Progenitor cell of endocrine pancreas (in vitro differentiated cells): ENCODE measurements around the gene SH2D7. TPM values are rescaled to one million over a fixed set of nuclear protein-coding genes. Genes with fewer than 3 reads are reported as not detected.

Experiments
- DNase-seq: peaks from one replicate; pipeline ENCODE4 v3.0.0; 2021; ENCODE audit warnings: low spot score; ENCODE audit not compliant: unreplicated experiment
- H3K27ac Mint-ChIP-seq: 2 replicates; pipeline ENCODE4 v1.8.0; 2021; ENCODE audit warnings: mild to moderate bottlenecking, moderate library complexity, mixed read lengths
- H3K27me3 Mint-ChIP-seq: 2 replicates; pipeline ENCODE4 v1.8.0; 2021; ENCODE audit warnings: mixed read lengths
- H3K36me3 Mint-ChIP-seq: 2 replicates; pipeline ENCODE4 v1.8.0; 2022; ENCODE audit warnings: mixed read lengths; ENCODE audit not compliant: insufficient read depth
- H3K4me1 Mint-ChIP-seq: 2 replicates; pipeline ENCODE4 v1.8.0; 2021; ENCODE audit warnings: low read depth, mixed read lengths
- H3K4me3 Mint-ChIP-seq: 2 replicates; pipeline ENCODE4 v1.8.0; 2021; ENCODE audit warnings: low read depth, mild to moderate bottlenecking, moderate library complexity, mixed read lengths
- H3K9me3 Mint-ChIP-seq: 2 replicates; pipeline ENCODE4 v1.8.0; 2021; ENCODE audit warnings: low read depth, mixed read lengths
- total RNA-seq: library from RNA; stranded (reverse); gene quantifications from 2 replicates; pipeline ENCODE4 v1.2.1, GENCODE V29; 2021
- TF ChIP-seq, protein P1 (sequence below): fragments of 200-600 bp; sonication (generic); IDR thresholded peaks from one replicate; pipeline ENCODE4 v1.5.0; 2021; ENCODE audit warnings: antibody characterized with exemption, mild to moderate bottlenecking; ENCODE audit not compliant: unreplicated experiment

The SH2D7 gene
- total RNA-seq, 1 donor from 2014 or later, result not detected

DNA sequence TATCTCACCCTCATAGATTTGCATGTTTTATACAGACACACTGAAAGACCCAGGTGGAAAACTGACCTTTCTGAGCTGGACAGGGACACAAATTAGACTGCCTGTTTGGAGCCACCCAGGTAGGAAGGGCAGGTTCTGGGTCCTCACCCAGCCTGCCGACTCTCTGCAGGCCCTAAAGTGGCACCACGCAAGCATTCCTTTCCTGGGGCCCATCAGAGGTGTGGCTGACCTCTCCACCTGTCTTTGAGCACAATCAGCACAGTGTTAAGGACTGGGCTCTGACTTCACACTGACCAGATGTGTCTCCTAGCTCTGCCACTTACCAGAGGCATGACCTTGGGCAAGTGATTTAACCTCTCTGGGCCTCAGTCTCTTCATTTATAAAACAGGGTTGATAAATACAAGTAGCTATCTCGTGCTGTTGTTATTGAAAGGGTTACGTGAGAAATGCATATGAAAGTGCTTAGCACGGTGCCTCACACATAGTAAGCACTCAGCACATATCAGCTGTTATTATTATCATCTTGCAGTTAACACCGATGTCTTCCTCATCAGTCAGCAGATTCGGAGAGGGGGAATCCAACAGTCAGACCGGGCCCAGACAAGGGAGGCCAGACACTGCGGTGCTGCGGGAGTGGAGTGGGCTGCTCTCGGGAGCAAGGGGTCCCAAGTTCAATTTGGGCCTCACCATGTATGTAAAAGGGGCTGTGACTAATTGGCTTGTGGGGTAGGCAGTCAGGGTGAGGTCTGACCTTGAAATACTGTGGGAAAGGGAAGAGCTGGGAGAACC is 12.9 kb upstream of the SH2D7 start:
- peaks cover 2% of the 10 kb centered on the region for H3K27me3 Mint-ChIP-seq
- TF ChIP-seq, protein P1, sequence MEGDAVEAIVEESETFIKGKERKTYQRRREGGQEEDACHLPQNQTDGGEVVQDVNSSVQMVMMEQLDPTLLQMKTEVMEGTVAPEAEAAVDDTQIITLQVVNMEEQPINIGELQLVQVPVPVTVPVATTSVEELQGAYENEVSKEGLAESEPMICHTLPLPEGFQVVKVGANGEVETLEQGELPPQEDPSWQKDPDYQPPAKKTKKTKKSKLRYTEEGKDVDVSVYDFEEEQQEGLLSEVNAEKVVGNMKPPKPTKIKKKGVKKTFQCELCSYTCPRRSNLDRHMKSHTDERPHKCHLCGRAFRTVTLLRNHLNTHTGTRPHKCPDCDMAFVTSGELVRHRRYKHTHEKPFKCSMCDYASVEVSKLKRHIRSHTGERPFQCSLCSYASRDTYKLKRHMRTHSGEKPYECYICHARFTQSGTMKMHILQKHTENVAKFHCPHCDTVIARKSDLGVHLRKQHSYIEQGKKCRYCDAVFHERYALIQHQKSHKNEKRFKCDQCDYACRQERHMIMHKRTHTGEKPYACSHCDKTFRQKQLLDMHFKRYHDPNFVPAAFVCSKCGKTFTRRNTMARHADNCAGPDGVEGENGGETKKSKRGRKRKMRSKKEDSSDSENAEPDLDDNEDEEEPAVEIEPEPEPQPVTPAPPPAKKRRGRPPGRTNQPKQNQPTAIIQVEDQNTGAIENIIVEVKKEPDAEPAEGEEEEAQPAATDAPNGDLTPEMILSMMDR, result no peak
- no peaks in the 10 kb centered on the region for H3K36me3 Mint-ChIP-seq
- H3K9me3 Mint-ChIP-seq, result no peaks in the 10 kb centered on the region
- H3K27ac Mint-ChIP-seq, result no peak overlapping the region
- peak overlapping the region; percentile 11 for H3K4me3 Mint-ChIP-seq
- DNase-seq, result no peak
- peaks cover 6% of the 10 kb centered on the region for H3K4me1 Mint-ChIP-seq

DNA sequence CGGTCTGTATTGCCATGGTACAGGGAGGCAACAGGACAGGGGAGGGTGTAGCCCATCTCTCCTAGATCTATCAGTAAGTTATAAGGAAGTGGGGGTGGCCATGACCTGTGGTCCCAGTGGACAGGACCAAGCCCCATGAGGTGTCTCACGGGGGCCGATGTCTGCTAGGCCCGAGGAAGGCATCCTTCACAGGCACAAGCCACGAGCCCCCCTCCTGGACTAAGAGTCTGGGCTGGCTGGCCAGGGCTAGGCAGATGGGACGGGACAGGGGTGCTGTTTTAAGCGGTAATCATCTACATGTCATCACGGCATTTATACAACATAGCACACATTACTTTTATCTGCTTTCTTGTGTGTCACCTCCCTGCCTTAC is 12.3 kb upstream of the SH2D7 start:
- H3K4me1 Mint-ChIP-seq, result peaks cover 6% of the 10 kb centered on the region
- H3K4me3 Mint-ChIP-seq, result no peak overlapping the region
- H3K36me3 Mint-ChIP-seq, result no peaks in the 10 kb centered on the region
- H3K27me3 Mint-ChIP-seq, result peaks cover 2% of the 10 kb centered on the region
- H3K27ac Mint-ChIP-seq, result no peak overlapping the region
- DNase-seq, result no peak
- no peaks in the 10 kb centered on the region for H3K9me3 Mint-ChIP-seq
- TF ChIP-seq, protein P1, result no peak

DNA sequence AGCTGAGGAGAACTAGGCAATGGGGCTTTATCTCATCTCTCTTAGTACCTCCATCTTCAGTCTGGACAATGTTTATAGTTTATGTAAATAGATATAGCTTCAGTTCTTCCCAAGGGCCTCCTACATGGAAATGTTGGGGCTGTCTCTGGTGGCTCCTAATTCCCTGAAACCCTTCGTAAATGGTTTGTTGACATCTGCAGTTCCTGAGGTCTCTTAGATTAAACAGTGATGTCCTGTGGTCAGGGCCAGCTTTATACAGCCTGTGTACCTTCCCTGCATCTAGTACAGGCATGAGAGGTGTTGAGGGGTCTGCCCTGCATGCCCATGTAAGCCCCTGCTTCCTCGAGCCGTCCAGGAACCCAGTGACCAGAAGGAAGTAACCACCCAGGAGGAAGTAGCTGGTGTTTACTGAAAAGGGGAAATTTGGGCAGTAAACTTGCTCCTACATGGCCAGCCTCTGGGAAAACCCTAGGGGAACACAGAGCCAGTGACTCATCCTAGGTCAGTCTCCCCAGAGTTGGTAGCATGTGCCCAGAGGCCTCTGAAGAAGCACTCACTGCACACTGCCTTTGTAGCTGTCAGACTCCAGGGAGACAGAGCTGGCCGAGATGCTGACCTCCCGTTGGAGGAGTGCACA is 10.1 kb upstream of the SH2D7 start:
- Mint-ChIP-seq H3K9me3 (no peaks in the 10 kb centered on the region), H3K27me3 (peaks cover 2% of the 10 kb centered on the region), H3K27ac (no peak overlapping the region), H3K36me3 (no peaks in the 10 kb centered on the region), H3K4me1 (peaks cover 3% of the 10 kb centered on the region), H3K4me3 (no peak overlapping the region)
- DNase-seq, result no peak
- TF ChIP-seq, protein P1, result no peak

DNA sequence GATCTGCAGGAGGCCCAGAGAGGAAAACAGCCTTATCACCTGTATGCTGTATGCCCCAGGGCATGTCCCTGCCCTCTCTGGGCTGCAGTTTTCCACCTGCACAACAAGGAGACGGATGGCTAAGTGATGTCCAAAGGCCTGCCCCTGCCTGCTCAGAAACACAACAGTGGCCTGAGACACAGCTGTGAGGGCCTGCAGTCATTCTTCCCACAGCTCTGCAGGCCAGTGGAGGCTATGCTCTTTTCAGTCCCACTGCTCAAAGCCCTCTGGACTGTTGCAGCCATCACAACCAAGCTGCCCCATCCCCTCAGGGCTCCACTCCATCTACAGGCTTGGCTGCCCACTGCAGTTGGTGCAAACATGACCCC is 9.6 kb upstream of the SH2D7 start:
- TF ChIP-seq, protein P1, result no peak
- no peaks in the 10 kb centered on the region for H3K36me3 Mint-ChIP-seq
- H3K27me3 Mint-ChIP-seq, result peaks cover 2% of the 10 kb centered on the region

DNA sequence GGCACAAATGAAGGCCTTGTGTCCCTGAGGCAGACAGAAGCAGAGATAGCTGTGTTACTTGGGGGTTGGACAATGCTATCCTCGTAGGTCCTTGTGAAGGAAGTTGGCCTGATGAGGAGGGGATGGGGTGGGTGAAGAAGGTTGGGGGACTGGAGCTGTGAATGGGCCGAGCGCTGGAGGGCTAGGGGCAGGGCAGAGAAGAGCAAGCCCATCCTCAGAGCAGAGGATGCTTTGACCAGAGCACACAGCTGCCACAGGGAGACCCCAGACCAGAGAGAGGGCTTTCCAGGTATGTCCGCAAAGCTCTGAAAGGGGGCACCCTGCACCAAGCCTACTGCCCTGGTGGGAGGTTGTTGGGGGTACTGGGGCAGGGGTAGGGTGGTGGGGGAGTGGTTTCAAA is 9.2 kb upstream of the SH2D7 start:
- Mint-ChIP-seq H3K27me3 (peaks cover 2% of the 10 kb centered on the region), H3K9me3 (no peaks in the 10 kb centered on the region), H3K27ac (no peak overlapping the region), H3K4me1 (no peaks in the 10 kb centered on the region), H3K36me3 (no peaks in the 10 kb centered on the region), H3K4me3 (no peak overlapping the region)
- TF ChIP-seq, protein P1, result no peak
- DNase-seq, result no peak

More for the DNA sequence above, 9.6 kb upstream of the SH2D7 start:
- Mint-ChIP-seq H3K27ac (no peak overlapping the region), H3K4me3 (no peak overlapping the region), H3K9me3 (no peaks in the 10 kb centered on the region), H3K4me1 (peaks cover 3% of the 10 kb centered on the region)
- no peak for DNase-seq
